Fibroblast of peridontal ligament (primary cell): ENCODE measurements around the gene TSR1.

Experiments
- DNase-seq: peaks from one replicate; pipeline ENCODE4 v3.0.0-alpha.2; 2010; ENCODE audit errors: extremely low read depth

Gene TSR1

GRCh38 chr17:2369039-2369438 lies 32.8 kb upstream of the TSR1 start:
- DNase-seq = no peak

DNA sequence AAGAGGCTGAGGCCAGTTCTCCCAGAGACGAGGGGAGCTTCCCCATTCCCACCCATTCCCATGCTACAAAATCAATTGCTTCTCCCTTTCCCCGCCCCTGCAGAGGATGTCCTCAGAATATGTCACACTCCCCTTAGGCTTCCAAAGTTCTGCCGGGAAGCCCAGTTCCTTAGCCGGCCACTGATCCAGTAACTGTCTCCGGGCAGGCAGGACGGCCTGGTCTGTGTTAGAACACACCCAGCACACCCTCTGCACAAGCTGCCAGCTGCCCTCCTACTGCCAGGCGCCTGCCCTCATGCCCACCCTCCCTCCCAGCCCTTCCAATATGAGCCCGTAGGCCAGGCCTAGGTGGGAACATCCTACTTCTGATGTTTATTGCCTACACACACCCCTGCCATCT lies 32.1 kb upstream of the TSR1 start:
- DNase-seq = no peak

DNA sequence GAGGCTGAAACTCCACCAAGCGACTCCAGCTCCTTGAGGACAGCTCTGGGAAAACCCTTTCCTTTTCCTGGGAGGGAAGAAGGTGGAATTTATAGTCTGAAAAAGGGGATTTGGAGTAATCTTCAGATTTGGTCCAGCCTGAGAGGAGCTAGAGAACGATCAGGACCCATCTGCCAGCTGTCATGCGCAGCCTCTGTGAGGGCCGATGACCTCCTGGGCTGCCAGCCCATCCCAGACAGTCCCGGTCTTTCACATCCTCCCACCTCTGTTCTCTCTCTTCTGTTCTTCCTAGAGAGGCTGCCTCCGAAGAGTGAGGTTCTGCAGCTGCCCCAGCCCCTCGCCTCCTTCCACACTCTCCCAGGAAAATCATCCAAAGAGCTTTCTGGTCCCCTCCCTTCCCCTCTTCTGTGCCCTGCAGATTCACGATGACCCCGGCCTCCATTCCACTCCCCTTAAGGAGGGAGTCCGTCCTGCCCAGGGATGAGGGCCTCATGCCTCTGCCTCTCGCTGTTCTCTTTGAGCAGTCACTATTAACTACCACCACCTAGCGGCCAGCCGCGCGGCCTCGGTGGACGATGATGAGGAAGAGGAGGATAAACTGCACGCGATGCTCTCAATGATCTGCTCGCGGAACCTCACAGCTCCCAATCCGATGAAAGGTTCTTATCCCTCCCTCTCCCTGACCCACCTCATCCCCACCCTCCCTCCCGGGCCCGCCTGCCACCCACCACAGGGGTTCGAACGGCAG lies 30.7 kb upstream of the TSR1 start:
- DNase-seq = no peak

DNA sequence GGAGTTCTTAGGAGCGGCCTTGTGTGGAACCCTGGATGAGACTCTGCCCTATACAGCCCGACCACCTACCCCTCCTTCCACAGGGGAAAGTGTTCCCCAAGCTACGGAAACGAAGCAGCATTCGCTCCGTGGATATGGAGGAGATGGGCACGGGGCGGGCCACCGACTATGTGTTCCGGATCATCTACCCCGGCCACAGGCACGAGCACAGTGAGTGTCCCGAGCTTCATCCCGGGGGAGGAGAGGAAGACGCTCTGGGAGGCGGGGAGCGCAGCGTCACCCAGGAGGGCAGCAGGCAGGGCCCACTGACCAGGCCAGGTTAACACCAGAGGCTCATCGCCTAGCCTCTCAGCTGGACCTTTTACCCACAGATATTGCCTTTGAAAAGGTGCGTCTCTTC lies 28.9 kb upstream of the TSR1 start:
- no peak for DNase-seq

- no peak for DNase-seq
Observed at GRCh38 chr17:2364763-2365116, 28.5 kb upstream of the TSR1 start.

- DNase-seq = no peak
Observed at GRCh38 chr17:2363851-2364762, 27.9 kb upstream of the TSR1 start.

- DNase-seq = no peak
Observed at GRCh38 chr17:2363318-2363717, 27.1 kb upstream of the TSR1 start.

DNA sequence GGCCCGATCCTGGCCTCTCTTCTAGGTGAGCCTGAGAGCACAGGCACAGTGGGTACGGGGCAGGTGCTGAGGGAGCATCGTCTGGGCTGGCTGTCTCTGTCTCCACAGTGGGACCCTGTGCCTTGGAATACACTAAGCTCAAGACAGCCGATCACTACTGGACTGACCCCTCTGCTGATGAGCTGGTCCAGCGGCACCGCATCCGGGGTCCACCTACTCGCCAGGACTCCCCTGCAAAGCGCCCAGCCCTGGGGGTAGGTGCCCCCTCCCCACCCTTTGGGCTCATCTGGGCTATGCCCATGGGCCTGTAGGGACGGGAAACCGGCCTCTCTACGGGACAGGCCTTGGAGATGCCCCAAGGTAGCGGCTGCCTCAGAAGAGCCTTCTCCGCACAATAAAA lies 26.6 kb upstream of the TSR1 start:
- DNase-seq = no peak

GRCh38 chr17:2362416-2362815 lies 26.2 kb upstream of the TSR1 start:
- no peak for DNase-seq

GRCh38 chr17:2362016-2362415 lies 25.8 kb upstream of the TSR1 start:
- DNase-seq = no peak

DNA sequence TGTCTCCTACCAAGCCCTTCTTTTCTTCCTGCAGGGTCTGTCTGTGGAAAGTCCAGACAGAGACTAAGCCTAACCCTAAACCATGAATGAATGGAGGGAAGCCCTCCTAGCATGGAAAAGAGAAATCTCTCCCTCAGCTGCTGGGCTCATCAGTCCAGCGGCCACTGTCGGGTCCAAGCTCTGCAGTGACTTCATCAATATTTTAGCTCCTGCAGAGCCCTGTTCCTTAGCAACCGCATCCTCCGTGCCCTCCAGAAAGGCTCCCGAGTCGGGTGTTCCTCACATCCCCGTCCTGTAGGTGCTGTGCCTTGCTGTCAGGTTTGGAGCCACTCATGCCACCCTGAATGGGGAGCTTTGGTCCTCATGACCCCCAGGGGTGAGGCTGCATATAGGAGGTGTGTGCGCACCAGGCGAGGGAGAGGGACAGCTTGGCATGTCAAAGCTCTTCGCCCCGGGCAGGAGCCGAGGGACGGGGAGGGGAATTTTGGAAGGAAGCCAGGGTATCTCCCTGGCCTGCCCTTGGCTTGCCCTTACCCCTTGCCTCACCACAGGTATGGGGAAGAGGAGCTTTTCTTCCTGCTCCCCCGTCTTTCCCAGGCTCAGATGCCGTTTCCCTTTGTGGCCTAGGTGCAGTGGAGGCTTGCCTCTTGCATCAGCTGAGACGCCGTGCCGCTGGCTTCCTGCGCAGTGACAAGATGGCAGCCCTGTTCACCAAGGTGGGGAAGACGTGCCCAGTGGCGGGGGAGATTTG lies 24.9 kb upstream of the TSR1 start:
- no peak for DNase-seq

GRCh38 chr17:2357931-2358434 lies 21.7 kb upstream of the TSR1 start:
- no peak for DNase-seq

GRCh38 chr17:2357237-2357636 lies 21.0 kb upstream of the TSR1 start:
- no peak for DNase-seq

DNA sequence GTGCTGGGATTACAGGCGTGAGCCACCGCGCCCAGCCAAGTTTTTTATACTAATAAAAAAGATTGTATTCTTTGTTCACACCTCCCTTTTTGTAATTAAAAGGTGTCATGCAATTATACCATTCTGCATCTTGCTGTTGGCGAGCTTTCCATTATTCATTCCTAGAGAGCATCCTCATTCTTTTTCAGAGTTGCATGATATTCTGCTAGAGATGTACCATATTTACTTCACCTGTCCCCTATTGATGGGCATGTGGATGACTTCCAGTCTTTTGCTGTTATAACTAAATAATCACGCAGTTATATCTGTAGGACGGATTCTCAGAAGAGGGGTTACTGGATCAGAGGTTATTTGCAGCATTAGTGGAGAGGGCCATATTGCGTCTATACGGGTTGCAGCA lies 18.1 kb upstream of the TSR1 start:
- no peak for DNase-seq

DNA sequence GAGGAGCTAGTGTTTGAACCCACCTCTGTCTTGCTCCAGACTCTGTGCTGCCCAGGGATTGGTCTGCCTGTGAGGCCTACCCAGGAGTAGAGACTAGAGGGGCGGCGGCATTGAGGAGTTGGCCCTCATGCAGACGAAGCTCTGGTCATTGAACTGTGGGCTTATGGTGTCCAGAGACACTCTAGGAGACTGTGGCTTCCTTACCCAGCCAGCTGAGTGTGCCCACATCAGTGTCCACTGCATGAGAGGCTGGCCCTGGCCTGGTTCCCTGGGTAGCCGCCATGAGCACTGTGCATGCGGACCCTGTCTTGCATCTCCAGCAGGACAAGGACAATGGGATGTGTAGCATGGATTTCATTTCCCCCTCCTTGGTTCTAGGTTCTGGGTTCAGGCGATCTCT lies 15.0 kb upstream of the TSR1 start:
- DNase-seq = no peak

DNA sequence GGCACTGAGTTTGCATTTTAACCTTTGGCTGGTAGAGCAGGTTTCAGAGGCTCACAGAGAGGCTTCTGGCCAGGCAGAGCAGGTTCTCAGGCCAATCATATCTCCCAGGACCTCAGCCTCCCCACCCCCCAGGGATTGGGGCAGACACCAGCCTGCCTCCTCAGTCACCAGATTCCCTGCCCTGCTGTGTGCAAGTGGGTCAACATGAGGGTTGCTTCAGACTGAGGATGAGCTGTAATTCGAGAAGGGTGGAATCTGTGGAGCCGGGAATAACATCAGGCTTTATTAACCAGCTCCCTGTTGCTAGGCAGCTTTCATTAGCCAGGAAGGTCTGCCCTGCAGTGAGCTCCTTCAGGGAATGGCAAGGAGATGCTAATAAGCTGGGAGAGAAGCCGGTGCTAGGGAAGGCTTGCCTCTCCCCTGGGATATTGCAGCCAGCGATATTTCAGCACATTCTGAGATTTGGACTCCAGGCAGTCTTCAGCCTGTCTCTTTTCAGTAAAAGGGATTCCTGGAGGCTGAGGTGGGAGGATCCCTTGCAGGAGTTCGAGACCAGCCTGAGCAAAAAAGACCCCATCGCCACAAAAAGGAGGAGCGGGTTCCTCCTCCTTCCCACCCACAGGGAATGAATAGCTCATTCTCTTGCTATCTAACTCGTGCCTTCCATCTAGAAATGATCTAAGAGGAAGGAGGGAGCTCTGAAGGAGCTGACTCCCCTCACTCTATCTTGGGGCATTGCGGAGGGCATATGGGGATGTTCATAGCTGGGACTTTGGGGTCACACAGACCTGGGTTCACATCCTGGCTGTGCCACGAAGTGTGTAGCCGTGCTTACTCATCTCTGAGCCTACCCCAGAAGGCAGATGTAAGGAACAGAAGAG lies 11.8 kb upstream of the TSR1 start:
- DNase-seq = peak; percentile 81

DNA sequence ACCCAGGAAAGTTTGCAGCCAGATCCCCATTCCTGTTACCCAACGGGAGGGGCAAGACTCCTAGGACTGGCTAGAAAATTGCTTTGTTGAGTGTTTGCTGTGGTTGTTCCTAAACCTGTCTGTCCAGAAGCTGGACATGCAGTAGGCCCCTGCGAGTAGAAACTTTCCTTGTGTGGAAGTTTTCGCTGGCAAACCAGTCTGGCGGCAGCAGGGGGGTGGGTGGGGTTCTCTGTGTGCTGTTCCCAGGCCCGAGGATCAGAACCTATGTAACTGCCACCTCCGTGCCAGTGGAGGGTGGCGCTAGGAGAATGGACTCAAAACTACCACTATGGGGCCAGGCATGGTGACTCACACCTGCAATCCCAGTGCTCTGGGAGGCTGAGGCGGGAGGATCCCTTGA lies 10.2 kb upstream of the TSR1 start:
- DNase-seq = no peak

DNA sequence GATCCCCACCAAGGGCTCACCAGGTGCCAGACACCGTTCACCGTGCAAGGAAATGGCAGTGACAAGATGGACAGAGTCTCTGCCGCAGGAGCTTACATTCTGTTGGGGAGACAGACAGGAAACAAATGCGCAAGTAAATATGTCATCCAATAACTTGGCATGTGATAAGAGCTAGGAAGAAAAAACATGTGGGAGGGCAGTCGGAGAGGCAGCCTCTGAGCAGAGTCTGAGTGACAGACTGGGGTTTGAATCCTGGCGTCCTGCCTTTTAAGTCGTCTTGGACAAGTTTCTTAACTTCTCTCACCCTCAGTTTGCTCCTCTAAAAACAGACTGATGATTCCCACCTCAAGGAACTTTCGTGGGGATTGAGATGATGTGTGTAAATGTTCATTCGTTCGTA lies 8.3 kb upstream of the TSR1 start:
- DNase-seq = no peak

DNA sequence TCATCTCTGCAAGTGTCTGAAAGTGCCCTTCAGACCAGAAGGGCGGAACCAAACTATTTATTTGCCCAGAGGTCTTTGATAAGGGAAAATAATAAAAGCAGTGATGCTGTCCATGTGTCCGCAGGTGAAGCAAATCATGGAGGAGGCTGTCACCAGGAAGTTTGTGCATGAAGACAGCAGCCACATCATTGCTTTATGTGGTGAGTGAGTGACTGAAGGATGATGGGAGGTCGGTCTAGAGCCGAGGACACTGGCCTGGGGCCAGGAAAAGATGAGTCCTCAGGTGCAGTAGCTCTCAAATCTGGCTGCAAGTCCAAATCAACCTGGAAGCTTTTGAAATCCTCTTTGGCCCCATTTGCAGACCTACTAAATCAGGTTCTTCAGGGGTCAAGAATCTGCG lies 7.2 kb upstream of the TSR1 start:
- DNase-seq = no peak

DNA sequence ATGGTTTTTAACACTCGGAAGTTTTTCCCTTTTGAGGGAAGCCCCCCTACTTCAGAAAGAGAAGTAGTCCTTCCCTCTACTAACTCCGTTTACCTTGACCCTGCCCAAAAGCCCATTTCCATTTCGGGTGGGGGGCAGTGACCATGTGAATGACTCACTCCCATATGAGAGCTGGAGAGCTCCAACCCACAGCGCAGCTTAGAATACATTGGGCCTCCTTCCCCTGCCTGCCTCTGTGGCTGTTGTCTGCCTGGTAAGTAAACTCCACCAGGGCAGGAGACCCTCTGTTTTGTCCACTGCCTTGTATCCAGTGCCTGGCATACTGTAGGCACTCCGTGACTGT lies 2.0 kb upstream of the TSR1 start:
- peak; percentile 9 for DNase-seq

GRCh38 chr17:2337544-2338314 lies 1.5 kb upstream of the TSR1 start:
- peak; percentile 36 for DNase-seq
